Transverse colon (tissue), 3 donors: ENCODE data around the gene SERINC5.

Experiments
- CTCF ChIP-seq, 5 experiments: fragments of 200-600 bp in 3 of 5; fragments of 450-650 bp in 2 of 5; sonication (generic) in 3 of 5; IDR thresholded peaks; 1 replicate in 2 of 5; 2 replicates in 3 of 5; pipeline ENCODE4 v1.5.1; 2016 to 2017; ENCODE audit warnings: antibody characterized with exemption in 5 of 5, inconsistent platforms in 3 of 5, mild to moderate bottlenecking in 2 of 5, moderate library complexity in 1 of 5
- POLR2A ChIP-seq: fragments of 450-650 bp; IDR thresholded peaks from one replicate; pipeline ENCODE4 v1.6.1; 2016; ENCODE audit warnings: antibody characterized with exemption, mild to moderate bottlenecking, moderate library complexity

GRCh38 chr5:80296121-80296520 lies 40.3 kb upstream of the SERINC5 start:
- no peak for TF ChIP-seq CTCF (IDR thresholded peaks at IDR 0.05)
- no peak for TF ChIP-seq POLR2A
